Stimulated activated CD4-positive, alpha-beta T cell treated with anti-CD3 and anti-CD28 coated beads, TNF-alpha, amount 100 ng/mL, for 1 hour (primary cell): ENCODE data around the gene RBM10.

ENCODE experiments used
- DNase-seq, 3 donors: peaks; one replicate each; pipeline ENCODE4 v3.0.0-alpha.2; 2020; ENCODE audit warnings: low read depth in 3 of 3, low spot score in 1 of 3

The RBM10 gene

DNA sequence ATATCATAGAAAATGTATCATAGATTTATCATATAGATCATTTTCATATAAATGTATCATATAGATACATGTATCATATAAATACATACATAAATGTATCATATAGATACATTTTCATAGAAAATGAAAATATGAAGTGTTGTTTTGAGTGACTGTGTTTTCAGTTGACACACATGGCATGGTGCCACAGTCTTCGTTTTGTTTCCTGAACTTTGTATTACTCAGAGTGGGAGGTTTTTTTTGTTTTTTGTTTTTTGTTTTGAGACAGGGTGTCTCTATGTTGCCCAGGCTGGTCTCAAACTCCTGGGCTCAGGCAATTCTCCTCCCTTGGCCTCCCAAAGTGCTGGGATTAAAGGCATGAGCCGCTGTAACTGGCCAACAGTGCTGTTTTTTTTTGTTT is 3.9 kb downstream of the RBM10 start:
- no peak for DNase-seq

DNA sequence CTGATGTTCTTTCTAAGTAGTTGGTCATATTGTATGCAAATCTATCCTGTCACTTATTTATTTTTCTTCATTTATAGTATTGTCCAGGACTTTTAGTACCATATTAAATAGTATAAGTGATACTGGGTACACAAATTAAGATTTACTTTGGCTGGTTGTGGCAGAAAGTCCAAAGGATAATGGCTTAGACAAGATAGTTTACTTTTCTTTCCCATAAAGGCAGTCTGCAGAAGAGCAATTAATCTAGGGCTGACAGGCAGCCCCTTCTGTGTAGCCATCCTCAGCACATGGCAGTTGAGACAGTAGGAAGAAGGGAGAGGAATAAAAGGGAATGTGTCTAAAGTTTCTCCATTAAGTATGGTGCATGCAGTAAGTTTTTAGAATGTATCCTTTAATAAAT is 6.4 kb downstream of the RBM10 start:
- no peak for DNase-seq

DNA sequence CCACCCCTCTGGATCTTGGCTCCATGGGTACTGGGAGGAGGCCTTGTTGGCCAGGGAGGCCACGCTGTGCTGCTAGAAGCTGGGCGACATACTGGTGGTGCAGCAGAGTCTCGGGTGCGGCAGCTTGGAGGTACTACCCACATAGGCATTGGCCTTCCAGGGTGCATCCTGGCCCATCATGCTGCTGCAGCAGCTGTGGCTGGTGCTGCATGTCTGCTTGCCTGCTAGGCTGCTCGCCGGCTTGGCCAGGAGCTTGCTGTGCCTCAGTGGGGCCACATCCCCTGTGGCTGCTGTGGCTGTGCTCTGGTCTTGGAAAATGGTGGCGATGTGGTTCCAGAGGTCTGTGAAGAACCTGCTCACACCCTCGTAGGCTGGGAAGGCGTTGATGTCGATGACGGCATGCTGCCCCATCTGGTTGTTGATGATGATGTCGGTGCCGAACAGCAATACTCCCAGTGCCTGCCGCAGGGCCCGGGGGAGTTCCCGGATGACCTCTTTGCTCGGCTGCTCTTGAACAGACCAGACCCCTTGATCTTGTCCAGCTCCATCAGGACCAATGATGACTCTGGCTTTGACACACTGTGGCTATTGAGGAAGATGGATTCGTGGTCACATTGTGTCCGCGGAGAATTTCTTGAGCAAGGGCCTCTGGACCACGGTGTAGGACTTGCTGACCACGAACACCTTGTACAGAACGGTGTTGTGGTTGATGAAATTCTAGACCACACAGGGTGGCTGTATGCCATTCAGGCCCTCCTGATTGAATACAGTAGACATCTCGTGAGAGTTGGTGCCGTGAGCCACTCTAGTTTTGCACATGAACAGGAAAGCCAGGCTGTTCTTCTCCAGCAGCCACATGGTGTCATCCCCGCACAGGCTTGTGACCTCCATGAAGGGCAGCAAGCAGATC is 11.8 kb downstream of the RBM10 start:
- DNase-seq, result no peak

DNA sequence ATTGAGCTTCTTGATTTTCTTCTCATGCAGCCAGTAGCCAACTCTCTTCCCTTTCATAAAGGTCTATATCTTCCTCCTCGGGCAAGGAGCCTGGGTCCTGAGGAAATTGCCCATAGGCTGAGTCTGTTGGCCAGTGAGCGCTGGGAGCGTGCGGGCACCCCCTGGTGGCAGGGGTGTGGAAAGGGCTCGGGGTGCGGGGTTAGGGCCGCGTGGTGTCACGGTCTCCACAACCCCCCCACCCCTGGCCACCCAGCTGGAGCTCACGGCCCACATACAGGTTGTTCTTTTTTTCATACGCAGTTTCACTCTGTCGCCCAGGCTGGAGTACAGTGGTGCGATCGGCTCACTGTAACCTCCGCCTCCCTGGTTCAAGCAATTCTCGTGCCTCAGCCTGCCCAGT is 13.1 kb downstream of the RBM10 start:
- no peak for DNase-seq

DNA sequence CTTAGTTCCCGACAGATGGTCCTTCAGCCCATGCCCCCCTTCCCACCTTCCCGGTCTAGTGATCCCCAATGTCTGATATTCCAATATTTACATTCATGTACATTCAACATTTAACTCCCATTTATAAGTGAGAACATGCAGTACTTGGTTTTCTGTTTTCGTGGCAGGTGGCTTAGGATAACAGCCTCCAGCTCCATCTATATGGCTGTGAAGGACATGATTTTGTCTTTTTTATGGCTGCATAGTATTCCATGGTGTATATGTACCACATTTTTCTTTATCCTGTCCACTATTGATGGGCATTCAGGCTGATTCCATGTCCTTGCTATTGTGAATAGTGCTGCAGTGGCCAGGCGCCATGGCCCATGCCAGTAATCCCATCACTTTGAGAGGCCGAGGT is 13.8 kb downstream of the RBM10 start:
- no peak for DNase-seq

DNA sequence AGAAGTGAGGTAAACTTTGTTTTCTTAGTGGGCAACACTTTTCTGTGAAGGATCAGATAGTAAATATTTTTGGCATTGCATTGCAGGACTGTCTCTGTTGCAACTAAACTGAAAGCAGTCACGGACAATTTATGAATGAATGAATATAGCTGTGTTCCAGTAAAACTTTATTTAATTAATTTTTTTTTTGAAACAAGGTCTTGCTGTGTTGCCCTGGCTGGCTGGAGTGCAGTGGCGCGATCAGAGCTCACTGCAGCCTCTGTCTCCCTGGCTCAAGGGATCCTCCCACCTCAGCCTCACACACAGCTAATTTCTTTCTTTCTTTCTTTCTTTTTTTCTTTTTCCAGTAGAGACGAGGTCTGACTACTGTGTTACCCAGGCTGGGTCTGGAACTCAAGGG is 15.8 kb downstream of the RBM10 start:
- DNase-seq, result no peak

DNA sequence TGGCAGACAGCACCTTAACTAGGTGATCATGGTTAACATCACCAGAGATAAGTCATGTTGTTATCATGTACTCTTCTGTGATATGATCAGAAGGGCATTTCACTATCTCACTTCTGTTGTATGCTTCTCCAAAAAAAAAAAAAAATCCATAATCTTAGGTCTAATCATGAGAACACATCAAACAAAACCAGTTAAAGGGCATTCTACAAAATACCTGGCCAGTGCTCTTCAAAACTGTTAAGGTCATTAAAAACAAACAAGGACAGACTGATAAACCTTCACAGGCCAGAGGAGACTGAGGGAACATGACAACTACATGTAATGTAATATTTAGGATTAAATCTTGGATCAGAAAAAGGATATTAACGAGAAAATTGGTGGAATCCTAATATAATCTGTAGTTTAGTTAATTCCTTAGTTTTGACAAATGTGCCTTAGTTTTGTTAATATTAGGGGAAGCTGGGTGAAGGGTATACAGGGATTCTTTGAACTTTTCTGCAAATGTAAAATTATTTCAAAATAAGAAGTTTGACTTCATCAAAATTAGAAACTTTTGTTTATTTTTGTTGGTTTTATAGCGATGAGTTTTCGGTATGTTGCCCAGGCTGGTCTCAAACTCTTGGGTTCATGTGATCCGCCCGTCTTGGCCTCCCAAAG is 18.0 kb downstream of the RBM10 start:
- DNase-seq, result no peak

DNA sequence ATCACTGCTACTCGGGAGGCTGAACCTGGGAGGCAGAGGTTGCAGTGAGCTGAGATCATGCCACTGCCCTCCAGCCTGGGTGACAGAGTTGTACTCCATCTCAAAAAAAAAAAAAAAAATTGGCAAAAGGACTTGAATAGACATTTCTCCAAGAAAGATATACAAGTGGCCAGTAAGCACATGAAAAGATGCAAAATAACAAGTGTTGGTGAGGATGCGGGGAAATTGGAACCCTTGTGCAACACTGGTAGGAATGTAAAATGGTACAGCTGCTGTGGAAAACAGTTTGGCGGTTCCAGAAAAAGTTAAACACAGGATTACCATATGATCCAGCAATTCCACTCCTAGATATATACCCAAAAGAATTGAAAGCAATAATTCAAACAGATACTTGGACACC is 19.4 kb downstream of the RBM10 start:
- DNase-seq, result no peak

DNA sequence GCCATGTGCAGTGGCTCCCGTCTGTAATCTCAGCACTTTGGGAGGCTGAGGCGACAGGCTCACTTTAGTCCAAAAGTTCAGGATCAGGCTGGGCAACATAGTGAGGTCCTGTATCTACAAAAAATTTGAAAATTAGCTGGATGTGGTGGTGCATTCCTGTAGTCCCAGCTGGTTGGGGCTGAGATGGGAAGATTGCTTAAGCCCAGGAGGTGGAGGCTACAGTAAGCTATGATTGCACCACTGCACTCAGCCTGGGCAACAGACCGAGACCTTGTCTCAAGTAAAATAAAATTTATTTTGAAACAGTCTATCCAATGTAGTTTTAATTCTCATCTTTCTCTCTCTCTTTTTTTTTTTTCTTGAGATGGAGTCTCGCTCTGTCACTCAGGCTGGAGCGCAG is 21.1 kb downstream of the RBM10 start:
- no peak for DNase-seq

DNA sequence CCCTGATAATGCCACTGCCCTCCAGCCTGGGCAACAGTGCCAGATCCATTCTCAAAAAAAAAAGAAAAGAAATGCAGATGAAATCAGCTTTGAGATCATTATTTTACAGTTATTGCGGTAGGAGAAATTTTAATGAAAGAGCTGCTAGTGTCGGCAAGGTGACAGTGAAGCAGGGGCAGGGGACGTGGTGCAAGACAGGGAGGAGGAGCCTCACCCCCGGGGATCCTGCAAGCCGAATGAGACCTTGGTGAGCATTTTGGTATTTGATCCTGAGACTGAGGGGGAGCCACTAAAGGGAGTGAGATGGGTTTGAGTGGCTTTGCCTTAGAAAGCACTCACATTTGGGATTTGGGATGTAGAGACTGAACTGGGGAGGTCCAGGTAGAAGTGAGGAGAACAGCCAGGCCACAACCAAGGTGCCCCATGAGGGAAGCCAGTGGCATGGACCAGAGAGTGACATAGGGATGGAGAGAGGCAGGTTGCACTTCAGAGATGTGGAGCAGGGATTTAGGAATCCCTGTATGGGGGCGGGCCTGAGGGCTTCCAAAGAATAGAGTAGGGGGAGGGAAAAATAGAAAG is 23.6 kb downstream of the RBM10 start:
- no peak for DNase-seq

DNA sequence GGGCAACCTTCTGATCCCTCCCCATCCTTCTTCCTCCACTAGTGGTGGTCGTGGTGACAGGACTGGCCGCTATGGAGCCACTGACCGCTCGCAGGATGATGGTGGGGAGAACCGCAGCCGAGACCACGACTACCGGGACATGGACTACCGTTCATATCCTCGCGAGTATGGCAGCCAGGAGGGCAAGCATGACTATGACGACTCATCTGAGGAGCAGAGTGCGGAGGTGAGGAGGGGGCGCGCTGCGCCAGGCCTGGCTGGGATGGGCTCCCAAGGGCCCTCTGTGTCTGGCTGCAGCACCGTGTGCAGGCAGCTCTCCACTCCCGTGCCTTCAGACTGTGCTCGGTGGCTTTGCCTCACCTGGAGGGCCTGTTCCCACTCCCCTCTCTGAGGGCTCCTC is 24.3 kb downstream of the RBM10 start:
- DNase-seq, result no peak

DNA sequence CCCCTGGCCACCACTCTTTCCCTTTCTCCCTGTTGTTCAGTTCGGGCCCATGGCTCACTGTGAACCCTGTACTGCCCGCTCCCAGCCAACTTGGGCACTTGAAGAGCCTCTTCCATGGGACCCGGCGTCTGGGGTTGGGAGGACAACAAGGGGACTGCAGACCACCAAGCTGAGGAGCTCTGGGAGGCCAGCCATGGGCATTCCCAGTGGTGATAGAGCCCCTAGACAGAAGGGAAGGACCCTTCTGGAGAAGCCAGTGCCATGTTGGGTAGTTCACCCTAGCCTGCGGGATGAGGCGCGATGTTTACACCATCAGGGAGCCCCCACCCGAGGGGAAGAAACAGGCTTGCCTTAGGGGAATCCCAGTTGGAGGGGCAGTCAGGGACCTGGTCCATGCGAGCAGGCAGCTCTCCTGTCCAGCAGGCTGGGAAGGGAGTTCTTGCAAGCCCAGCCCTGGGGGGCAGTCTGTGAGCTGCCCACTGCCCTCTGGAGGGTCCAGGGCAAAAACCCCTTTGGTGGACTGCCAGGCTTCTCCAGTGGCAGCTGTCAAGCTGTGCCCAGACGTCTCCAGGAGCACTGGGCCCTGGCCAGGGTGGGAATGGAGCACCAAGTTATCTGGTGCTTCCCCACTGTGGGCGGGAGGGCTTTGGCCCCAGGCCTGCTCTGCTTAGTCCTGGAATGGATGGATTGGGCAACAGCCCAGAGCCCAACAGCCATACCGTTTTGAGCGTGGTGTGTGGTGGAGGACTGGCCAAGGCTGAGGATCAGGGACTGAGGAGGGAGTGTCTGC is 24.9 kb downstream of the RBM10 start:
- DNase-seq, result no peak

DNA sequence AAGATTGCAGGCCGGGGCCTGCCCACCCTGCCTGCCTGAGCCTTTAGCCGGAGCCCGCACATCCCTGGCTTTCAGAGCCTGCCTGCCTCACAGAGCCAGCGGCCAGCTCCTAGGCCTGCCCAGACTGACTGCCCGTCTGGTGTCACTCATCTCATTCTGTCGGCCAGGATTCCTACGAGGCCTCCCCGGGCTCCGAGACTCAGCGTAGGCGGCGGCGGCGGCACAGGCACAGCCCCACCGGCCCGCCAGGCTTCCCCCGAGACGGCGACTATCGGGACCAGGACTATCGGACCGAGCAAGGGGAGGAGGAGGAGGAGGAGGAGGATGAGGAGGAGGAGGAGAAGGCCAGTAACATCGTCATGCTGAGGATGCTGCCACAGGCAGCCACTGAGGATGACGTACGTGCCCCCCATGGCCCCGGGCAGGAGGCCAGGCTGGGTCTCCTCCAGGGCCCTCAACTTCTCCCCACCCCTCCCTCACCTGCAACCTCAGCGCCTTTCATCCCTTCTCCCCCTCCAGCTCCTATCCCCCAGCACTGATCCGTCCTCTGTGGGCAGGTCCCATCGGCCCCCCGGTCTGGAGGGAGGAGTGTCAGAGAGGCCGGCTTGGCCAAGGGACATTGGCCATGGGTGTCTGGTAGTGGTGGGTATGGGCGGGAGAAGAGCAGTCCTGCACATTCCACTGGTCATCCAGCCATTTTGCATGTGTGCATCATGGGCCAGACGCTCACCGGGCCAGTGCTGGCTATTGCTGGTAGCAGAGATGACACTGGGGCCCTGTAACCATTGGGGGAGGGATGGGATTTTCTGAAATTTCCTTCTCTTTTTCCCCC is 26.1 kb downstream of the RBM10 start:
- no peak for DNase-seq

DNA sequence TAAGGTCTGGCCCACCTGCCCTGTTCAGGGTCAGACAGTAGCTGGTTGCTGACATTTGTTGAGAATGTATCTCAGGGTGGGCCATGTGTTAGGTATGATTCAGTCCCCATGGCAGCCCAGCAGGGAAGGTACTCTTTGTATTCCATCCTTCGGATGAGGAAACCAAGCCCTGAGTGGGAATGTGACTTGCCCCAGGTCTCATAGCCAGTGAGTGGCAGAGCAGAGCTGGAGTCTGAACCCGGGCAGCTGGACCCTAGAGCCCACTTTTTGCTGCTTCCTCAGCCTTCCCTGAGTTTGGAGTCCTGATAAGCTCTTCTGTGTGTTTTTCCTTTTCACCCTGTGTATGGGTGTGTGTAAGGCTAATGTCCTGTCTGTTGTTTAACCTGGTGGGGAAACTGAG is 27.0 kb downstream of the RBM10 start:
- no peak for DNase-seq

DNA sequence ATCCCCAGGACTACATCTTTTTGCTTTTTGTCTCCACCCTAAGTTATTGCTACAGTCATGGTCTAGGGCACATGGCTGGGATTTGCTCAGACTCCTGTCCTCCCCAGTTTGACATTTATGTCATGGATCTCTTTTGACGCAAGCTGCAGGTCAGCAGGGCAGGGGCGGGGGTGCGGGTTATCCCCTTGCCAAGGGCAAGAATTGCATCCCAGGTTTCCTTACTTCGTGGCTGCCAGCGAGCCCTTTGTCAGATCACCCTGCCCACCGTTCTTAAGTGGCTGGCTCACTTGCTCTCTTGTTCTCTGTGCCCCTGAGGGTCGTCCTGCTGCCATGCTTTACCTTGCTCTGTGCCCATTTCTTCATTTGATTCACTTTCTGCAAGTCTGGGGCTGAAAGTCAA is 27.5 kb downstream of the RBM10 start:
- no peak for DNase-seq

DNA sequence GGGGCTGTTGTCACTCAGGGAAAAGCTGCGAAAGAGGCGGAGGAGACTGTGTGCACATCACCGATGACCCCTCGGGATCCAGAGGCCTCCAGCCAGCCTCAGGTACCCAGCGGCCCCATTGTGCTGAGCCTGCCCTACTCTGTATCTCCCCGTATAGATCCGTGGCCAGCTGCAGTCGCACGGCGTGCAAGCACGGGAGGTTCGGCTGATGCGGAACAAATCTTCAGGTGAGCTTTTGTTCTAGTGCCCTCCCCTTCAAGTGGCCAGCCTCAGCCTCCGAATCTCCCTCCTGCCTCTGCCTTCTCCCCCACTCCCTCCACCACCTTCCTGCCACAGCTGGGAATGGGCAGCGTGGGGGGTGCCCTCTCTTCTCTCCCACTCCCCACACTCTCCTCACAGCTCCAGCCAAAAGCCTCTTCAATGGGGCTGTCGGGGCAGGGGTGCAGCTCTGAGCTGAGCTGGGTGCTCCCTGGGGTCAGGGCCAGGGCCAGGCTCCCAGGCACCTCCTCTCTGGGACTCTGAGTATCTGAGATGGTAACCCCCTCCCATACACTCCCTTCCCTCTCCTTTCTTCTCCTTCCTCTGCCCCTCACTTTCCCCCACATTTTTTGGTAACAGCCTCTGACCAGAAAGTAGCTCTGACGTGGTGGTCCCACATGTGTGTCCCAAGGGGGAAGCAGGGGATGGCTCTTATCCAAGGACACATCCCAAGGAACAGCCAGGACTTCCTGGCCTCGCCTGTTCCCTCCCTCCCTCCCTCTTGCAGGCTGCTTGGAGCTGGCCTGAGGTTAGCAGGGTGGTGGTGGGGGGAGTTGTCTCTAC is 28.2 kb downstream of the RBM10 start:
- DNase-seq, result no peak

DNA sequence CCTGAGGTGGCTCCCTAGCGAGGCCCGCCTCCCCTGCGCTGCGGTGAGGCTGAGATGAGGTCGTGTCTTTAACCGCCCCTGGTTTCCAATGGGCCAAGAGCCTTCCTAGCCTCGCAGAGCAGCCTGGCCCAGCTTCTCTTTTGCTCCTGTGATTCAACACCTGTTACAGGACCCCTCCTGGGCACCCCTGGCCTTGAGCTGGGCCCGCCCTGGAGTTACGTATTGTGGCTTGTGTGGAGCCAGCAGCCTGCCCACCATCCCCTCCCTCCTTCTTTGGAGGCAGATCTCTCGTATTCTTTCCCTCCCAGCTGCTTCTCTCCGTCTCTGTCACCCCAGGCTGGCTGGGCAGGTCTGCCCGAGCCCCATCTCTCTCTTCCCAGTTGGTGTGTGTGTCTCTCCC is 29.4 kb downstream of the RBM10 start:
- DNase-seq, result no peak

DNA sequence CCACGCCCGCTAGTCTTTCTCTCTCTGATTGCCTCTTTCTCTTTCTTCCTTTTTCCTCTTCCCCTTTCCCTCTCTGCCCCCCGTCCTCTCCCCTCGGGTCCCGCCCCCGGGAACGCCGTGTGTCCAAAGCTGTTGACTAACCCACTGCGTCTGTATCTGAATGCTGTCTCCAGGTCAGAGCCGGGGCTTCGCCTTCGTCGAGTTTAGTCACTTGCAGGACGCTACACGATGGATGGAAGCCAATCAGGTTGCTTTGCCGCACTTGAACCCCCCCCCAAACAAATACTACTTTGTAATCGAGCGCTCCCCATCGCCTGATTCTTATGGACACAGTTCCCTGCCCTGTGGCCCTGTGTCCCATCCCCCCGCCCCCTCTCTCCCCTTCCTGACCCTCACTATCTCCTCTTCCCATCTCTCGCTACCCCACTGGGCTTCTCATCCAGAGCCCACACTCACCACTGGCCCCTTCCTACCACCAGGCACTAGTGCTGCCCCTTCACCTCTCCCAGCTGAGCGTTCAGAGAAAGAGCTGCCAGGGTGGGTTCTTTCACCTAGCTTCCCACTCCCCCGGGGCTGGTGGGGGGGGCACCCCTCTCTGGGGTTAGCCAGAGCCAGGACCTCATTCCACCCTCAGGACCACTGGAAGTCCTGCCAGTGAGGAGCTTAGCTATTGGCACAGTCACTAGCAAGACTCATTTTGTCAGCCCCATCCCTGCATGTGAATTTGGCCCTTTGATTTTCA is 30.0 kb downstream of the RBM10 start:
- DNase-seq, result no peak

DNA sequence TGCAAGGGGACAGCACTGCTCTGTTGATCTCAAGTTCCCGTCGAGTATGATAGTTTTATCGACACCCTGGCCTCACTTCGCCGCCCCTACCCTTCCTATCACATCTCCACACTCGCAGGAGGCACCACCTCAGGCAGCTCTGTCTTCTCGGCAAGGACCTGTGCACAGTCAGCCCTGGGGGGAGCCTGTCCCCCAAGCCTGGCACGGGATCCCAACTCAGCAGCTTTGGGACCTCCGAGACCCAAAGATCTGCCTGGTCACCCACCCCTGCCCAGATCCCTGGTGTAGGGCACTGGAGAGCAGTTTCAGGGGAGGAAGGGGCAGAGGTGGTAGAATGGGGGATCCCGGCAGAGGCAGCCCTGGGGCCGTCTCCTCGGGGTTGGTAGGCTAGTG is 30.6 kb downstream of the RBM10 start:
- no peak for DNase-seq
